ENCODE results near the gene THBD. TPM values are rescaled to one million over a fixed set of nuclear protein-coding genes. Genes with fewer than 3 reads are reported as not detected.

THBD gene
- total and polyA plus RNA-seq, 2 donors = 1.6 to 16.8 TPM

DNA sequence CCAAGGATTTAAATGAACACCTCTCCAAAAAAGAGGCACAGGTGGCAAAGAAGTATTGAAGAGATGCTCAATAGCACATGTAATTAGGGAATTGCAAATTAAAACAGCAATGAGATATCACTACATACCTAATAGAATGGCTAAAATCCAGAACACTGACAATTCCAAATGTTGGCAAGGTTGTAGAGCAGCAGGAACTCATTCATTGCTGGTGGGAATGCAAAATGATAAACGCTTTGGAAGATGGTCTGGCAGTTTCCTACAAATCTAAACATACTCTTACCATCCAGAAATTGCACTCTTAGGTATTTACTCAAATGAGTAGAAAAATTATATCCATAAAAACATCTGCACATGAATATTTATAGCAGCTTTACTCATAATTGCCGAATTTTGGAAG is 19.6 kb upstream of the THBD start:
- Histone ChIP-seq H3K4me1 (ENCODE audit: control insufficient read depth in 2 of 2, insufficient read depth in 2 of 2, low read length in 2 of 2) (no peaks in the 10 kb centered on the region), H3K27ac (ENCODE audit: low read depth in 1 of 2, low read length in 1 of 2) (no peak overlapping the region), H3K4me3 (ENCODE audit: low read length in 2 of 2) (no peak overlapping the region), H3K9me3 (ENCODE audit: control insufficient read depth in 2 of 2, insufficient read depth in 1 of 2, low read length in 1 of 2) (no peaks in the 10 kb centered on the region), H3K36me3 (ENCODE audit: control insufficient read depth in 2 of 2, insufficient read depth in 2 of 2, low read length in 1 of 2) (no peaks in the 10 kb centered on the region), H3K27me3 (ENCODE audit: control insufficient read depth in 2 of 2, insufficient read depth in 1 of 2, low read length in 1 of 2) (no peaks in the 10 kb centered on the region)
- no peak for DNase-seq (ENCODE audit: low read depth in 6 of 9, low spot score in 9 of 9)
- WGBS = 90% methylated on average over 2 of the region's 2 CpGs

DNA sequence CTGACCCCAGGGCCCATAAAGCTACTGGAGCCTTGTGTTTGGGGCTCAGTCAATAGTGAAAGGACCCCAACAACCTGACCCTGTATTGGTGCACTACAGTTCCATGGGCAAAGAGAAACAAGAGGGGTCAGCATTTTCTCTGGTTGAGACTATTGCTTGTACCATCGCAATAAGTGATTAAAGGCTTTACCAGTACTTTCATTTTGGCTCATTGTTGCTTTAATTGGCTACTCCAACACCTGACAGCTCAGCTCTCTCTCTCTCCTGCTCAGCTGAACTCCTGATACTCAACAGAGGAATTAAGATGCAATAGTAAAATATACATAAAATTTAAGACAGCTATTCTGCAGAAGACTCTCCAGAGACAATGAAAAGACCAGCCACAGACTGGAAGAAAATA is 18.8 kb upstream of the THBD start:
- no peaks in the 10 kb centered on the region for H3K4me1 ChIP-seq (ENCODE audit: control insufficient read depth in 2 of 2, insufficient read depth in 2 of 2, low read length in 2 of 2)
- H3K4me3 ChIP-seq (ENCODE audit: low read length in 2 of 2) = no peak overlapping the region
- 96% methylated on average over 1 of the region's 1 CpG for WGBS
- no peaks in the 10 kb centered on the region for H3K9me3 ChIP-seq (ENCODE audit: control insufficient read depth in 2 of 2, insufficient read depth in 1 of 2, low read length in 1 of 2)
- no peaks in the 10 kb centered on the region for H3K36me3 ChIP-seq (ENCODE audit: control insufficient read depth in 2 of 2, insufficient read depth in 2 of 2, low read length in 1 of 2)
- H3K27ac ChIP-seq (ENCODE audit: low read depth in 1 of 2, low read length in 1 of 2) = no peak overlapping the region
- no peaks in the 10 kb centered on the region for H3K27me3 ChIP-seq (ENCODE audit: control insufficient read depth in 2 of 2, insufficient read depth in 1 of 2, low read length in 1 of 2)
- no peak for DNase-seq (ENCODE audit: low read depth in 6 of 9, low spot score in 9 of 9)

DNA sequence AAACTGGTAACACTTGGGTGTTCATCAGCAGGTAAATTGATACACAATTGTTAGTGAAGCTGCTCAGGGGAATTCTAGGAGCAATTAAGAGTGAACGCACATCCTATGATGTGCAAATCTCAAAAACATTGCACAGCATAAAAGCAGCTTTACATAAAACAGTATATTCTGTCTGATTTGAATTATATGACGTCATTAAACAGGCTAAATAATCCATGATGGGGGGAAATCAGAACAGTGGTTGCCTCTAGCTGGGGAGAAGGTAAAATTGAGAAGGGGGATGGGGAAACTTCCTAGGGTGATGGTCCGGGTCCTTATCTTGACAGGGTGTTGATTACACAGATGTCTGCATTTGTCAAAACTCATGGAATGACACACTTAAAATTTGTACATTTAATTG is 17.3 kb upstream of the THBD start:
- DNase-seq (ENCODE audit: low read depth in 6 of 9, low spot score in 9 of 9) = no peak
- no peaks in the 10 kb centered on the region for H3K27me3 ChIP-seq (ENCODE audit: control insufficient read depth in 2 of 2, insufficient read depth in 1 of 2, low read length in 1 of 2)
- no peak overlapping the region for H3K27ac ChIP-seq (ENCODE audit: low read depth in 1 of 2, low read length in 1 of 2)
- H3K4me3 ChIP-seq (ENCODE audit: low read length in 2 of 2) = no peak overlapping the region
- H3K4me1 ChIP-seq (ENCODE audit: control insufficient read depth in 2 of 2, insufficient read depth in 2 of 2, low read length in 2 of 2) = no peaks in the 10 kb centered on the region
- H3K9me3 ChIP-seq (ENCODE audit: control insufficient read depth in 2 of 2, insufficient read depth in 1 of 2, low read length in 1 of 2) = no peaks in the 10 kb centered on the region
- WGBS = 97% methylated on average over 3 of the region's 3 CpGs
- H3K36me3 ChIP-seq (ENCODE audit: control insufficient read depth in 2 of 2, insufficient read depth in 2 of 2, low read length in 1 of 2) = no peaks in the 10 kb centered on the region

DNA sequence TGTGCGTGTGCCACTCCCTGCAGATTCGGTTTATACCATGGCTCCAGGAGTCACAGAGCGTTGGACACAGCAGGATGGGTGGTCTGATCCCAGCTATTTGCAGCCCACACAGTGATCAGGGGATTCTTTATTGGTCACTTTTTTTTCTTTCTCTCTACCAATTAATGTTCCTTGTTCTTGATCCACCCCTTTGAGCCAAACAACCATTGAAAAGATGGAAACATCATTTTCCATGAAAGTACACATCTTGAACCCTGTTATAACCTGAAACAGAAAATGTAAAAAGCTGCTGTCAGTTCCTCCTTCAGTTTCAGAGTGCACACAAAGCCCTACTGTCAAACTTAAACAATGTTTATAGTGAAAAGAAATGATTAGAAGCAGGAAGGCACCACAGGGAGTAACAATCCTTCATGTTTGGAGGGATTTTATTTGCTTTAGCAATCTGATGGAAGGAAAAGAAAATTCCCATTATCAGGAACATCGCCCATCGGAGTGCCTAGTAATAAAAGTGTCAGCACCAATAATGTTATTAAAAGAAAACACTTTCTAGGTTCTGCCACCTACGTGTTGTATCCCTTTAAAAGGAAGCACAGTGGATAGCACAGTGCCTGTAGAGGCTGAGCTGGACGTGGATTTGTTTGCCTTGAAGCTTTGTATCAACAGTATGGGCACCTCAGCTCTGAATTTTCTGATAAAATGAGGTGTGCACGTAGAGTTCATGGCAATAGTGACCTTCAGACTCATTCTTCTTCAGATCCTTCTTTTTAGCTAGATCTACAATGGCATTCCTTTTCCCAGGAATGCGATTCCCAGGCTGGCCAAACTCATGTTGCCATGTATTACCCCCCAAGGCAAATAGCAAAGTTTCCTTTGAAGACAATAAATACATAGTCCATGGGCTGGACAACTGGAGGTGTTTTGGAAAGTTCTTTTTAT is 16.1 kb upstream of the THBD start:
- H3K27ac ChIP-seq (ENCODE audit: low read depth in 1 of 2, low read length in 1 of 2) = no peak overlapping the region
- no peak overlapping the region for H3K4me3 ChIP-seq (ENCODE audit: low read length in 2 of 2)
- no peaks in the 10 kb centered on the region for H3K36me3 ChIP-seq (ENCODE audit: control insufficient read depth in 2 of 2, insufficient read depth in 2 of 2, low read length in 1 of 2)
- H3K9me3 ChIP-seq (ENCODE audit: control insufficient read depth in 2 of 2, insufficient read depth in 1 of 2, low read length in 1 of 2) = no peaks in the 10 kb centered on the region
- DNase-seq (ENCODE audit: low read depth in 6 of 9, low spot score in 9 of 9) = no peak
- H3K27me3 ChIP-seq (ENCODE audit: control insufficient read depth in 2 of 2, insufficient read depth in 1 of 2, low read length in 1 of 2) = no peaks in the 10 kb centered on the region
- H3K4me1 ChIP-seq (ENCODE audit: control insufficient read depth in 2 of 2, insufficient read depth in 2 of 2, low read length in 2 of 2) = no peaks in the 10 kb centered on the region
- WGBS = 95% methylated on average over 9 of the region's 9 CpGs

DNA sequence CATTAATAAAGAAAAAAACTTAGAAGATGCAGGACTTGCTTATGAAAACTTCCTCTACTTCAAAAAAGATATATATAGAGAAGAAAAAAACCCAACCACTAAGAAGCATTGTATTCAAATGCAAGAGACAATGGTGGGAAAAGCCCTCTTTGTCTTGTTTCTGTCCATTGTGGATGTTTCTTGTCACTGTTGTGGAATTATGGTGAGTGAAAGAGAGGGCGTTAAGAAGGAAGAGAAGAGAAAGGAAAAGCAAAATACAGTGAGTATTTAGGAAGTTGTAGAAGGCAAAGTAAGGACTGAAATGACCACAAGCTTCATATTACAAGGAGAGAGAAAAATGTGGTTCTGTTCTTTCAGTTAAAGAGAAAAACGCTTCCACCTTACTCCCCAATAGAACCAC is 14.1 kb upstream of the THBD start:
- H3K4me1 ChIP-seq (ENCODE audit: control insufficient read depth in 2 of 2, insufficient read depth in 2 of 2, low read length in 2 of 2) = no peaks in the 10 kb centered on the region
- DNase-seq (ENCODE audit: low read depth in 6 of 9, low spot score in 9 of 9) = no peak
- no peaks in the 10 kb centered on the region for H3K36me3 ChIP-seq (ENCODE audit: control insufficient read depth in 2 of 2, insufficient read depth in 2 of 2, low read length in 1 of 2)
- no peak overlapping the region for H3K27ac ChIP-seq (ENCODE audit: low read depth in 1 of 2, low read length in 1 of 2)
- H3K27me3 ChIP-seq (ENCODE audit: control insufficient read depth in 2 of 2, insufficient read depth in 1 of 2, low read length in 1 of 2) = no peaks in the 10 kb centered on the region
- no peaks in the 10 kb centered on the region for H3K9me3 ChIP-seq (ENCODE audit: control insufficient read depth in 2 of 2, insufficient read depth in 1 of 2, low read length in 1 of 2)
- 56% methylated on average over 2 of the region's 2 CpGs for WGBS
- no peak overlapping the region for H3K4me3 ChIP-seq (ENCODE audit: low read length in 2 of 2)

DNA sequence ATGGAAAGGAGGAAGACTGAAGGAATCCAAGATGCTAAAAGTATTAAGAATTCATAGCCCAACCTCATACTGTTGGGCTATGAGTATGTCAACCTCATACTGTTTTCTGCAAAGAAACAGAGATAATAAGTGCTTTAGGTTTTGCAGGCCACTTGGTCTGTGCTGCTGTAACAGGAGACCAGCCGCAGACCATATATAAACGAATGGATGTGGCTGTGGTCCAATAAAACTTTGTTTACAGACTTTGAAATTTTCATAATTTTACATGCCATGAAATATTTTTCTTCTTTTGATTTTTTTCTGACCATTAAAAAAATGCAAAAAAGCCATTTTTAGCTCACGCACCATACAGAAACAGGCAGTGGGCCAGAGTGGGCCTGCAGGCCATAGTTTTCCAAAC is 13.7 kb upstream of the THBD start:
- Histone ChIP-seq H3K27me3 (ENCODE audit: control insufficient read depth in 2 of 2, insufficient read depth in 1 of 2, low read length in 1 of 2) (no peaks in the 10 kb centered on the region), H3K4me3 (ENCODE audit: low read length in 2 of 2) (no peak overlapping the region), H3K36me3 (ENCODE audit: control insufficient read depth in 2 of 2, insufficient read depth in 2 of 2, low read length in 1 of 2) (no peaks in the 10 kb centered on the region), H3K27ac (ENCODE audit: low read depth in 1 of 2, low read length in 1 of 2) (no peak overlapping the region), H3K4me1 (ENCODE audit: control insufficient read depth in 2 of 2, insufficient read depth in 2 of 2, low read length in 2 of 2) (no peaks in the 10 kb centered on the region), H3K9me3 (ENCODE audit: control insufficient read depth in 2 of 2, insufficient read depth in 1 of 2, low read length in 1 of 2) (no peaks in the 10 kb centered on the region)
- no peak for DNase-seq (ENCODE audit: low read depth in 6 of 9, low spot score in 9 of 9)
- WGBS = 99% methylated on average over 3 of the region's 3 CpGs

DNA sequence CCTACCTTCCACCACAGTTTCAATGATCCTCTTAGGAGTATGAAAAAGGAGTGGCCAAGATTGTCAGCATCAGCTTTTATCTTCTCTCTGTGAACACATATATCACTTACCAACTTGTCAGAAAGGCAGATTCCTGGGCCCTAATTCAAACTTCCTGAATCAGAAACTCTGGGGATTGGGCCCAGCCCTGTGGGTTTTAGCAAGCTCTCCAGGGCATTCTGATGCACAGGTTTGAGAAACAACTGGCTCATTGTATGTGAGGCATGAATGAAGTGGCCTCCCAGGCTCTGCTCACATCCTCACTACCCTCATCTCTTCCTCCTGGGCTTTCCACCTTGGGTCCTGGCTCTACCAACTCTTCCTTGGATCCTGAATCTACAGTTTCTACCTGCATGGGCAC is 13.2 kb upstream of the THBD start:
- H3K27ac ChIP-seq (ENCODE audit: low read depth in 1 of 2, low read length in 1 of 2) = no peak overlapping the region

DNA sequence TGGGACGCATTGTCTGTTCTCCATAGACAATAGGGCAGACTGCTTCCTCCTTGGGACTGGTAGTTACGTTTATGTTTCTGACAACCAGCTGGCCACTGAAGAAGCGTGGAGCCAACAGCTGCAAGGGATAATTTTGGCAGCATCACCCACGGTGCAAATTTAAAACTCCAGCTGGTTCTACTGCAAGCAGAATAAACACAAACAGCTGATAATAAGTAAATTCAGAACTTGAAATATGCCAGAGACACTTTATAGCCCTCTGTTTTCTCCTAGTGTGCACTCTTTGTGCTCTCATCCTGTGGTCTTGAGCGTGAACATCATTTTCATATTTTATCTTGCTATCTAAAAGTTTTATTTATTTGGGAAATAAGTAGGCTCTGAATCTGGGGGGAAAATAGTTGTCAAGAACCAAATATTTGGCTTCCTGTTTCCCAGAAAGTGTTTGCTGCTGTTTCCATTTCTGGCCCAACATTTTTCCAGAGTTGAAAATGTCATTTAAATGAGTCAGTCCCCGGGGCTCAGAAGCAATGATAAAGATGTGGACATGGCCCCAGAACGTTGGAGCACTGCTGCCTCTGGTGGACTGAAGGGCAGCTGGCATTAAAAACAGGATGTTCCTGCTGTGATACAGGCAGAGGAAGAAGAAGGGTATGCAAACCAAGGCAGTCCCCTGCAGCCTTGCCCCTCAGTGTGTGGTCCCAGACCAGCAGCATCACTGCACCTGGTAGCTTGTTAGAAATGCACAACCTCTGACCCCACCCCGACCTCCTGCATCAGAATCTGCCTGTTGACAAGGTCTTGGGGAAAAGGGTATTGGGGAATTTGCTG is 12.5 kb upstream of the THBD start:
- Histone ChIP-seq H3K27me3 (ENCODE audit: control insufficient read depth in 2 of 2, insufficient read depth in 1 of 2, low read length in 1 of 2) (no peaks in the 10 kb centered on the region), H3K9me3 (ENCODE audit: control insufficient read depth in 2 of 2, insufficient read depth in 1 of 2, low read length in 1 of 2) (no peaks in the 10 kb centered on the region), H3K4me1 (ENCODE audit: control insufficient read depth in 2 of 2, insufficient read depth in 2 of 2, low read length in 2 of 2) (no peaks in the 10 kb centered on the region), H3K27ac (ENCODE audit: low read depth in 1 of 2, low read length in 1 of 2) (no peak overlapping the region), H3K4me3 (ENCODE audit: low read length in 2 of 2) (no peak overlapping the region), H3K36me3 (ENCODE audit: control insufficient read depth in 2 of 2, insufficient read depth in 2 of 2, low read length in 1 of 2) (no peaks in the 10 kb centered on the region)
- WGBS = 71% methylated on average over 8 of the region's 8 CpGs
- no peak for DNase-seq (ENCODE audit: low read depth in 6 of 9, low spot score in 9 of 9)

More for the DNA sequence above, 13.2 kb upstream of the THBD start:
- Histone ChIP-seq H3K27me3 (ENCODE audit: control insufficient read depth in 2 of 2, insufficient read depth in 1 of 2, low read length in 1 of 2) (no peaks in the 10 kb centered on the region), H3K36me3 (ENCODE audit: control insufficient read depth in 2 of 2, insufficient read depth in 2 of 2, low read length in 1 of 2) (no peaks in the 10 kb centered on the region), H3K9me3 (ENCODE audit: control insufficient read depth in 2 of 2, insufficient read depth in 1 of 2, low read length in 1 of 2) (no peaks in the 10 kb centered on the region), H3K4me1 (ENCODE audit: control insufficient read depth in 2 of 2, insufficient read depth in 2 of 2, low read length in 2 of 2) (no peaks in the 10 kb centered on the region), H3K4me3 (ENCODE audit: low read length in 2 of 2) (no peak overlapping the region)
- no peak for DNase-seq (ENCODE audit: low read depth in 6 of 9, low spot score in 9 of 9)

DNA sequence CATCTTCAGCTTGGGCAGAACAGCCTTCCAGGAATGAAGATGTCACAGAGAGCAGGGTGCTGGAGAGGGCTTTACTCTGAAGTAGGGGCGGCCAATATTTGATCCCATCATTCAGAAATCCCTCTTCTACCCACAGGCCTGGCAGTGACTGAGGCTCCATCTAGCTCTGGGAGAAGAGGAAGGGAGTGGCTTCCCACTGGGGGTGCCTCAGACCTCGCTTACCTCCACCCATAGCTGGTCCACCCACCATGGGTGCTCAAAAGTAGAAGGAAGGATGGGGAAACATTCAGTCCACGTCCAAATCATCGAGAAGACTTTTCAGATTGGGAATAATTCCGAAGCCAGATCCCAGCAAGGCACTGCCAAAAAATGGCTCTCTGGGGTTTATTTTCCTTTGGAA is 11.8 kb upstream of the THBD start:
- Histone ChIP-seq H3K36me3 (ENCODE audit: control insufficient read depth in 2 of 2, insufficient read depth in 2 of 2, low read length in 1 of 2) (no peaks in the 10 kb centered on the region), H3K27ac (ENCODE audit: low read depth in 1 of 2, low read length in 1 of 2) (no peak overlapping the region), H3K4me1 (ENCODE audit: control insufficient read depth in 2 of 2, insufficient read depth in 2 of 2, low read length in 2 of 2) (no peaks in the 10 kb centered on the region), H3K9me3 (ENCODE audit: control insufficient read depth in 2 of 2, insufficient read depth in 1 of 2, low read length in 1 of 2) (no peaks in the 10 kb centered on the region), H3K27me3 (ENCODE audit: control insufficient read depth in 2 of 2, insufficient read depth in 1 of 2, low read length in 1 of 2) (no peaks in the 10 kb centered on the region), H3K4me3 (ENCODE audit: low read length in 2 of 2) (no peak overlapping the region)
- no peak for DNase-seq (ENCODE audit: low read depth in 6 of 9, low spot score in 9 of 9)
- 95% methylated on average over 5 of the region's 5 CpGs for whole genome bisulfite sequencing

All from thymus (tissue), 11 donors.